Suppressor macrophage (primary cell): ENCODE measurements around the gene VWA1.
"Not testable (repeated sequence)": the region's sequence is repeated elsewhere in the genome, so short reads cannot be mapped to it uniquely, and the experiment has no call there.

Source experiments
- DNase-seq, 4 experiments: peaks; one replicate each; pipeline ENCODE4 v3.0.0-alpha.2; 2020 to 2022

The VWA1 gene

GRCh38 chr1:1402901-1403392, 32.5 kb upstream of the VWA1 start:
- not testable (repeated sequence) for DNase-seq

DNA sequence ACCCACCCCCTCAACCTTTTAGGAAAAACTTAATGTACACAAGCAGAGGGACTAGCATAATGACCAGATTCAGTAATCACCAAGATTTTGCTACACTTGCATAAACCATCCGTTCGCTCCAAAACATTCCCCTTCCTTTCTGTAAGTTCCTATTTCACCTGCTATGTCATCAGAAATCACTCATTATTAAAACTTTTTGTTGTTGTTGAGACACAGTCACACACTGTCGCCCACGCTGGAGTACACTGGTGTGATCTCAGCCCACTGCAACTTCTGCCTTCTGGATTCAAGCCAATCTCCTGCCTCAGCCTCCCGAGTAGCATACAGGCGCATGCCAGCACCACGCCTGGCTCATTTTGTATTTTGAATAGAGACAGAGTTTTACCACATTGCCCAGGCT, 31.8 kb upstream of the VWA1 start:
- DNase-seq = peak; percentile 75 to 88 (median 84)

DNA sequence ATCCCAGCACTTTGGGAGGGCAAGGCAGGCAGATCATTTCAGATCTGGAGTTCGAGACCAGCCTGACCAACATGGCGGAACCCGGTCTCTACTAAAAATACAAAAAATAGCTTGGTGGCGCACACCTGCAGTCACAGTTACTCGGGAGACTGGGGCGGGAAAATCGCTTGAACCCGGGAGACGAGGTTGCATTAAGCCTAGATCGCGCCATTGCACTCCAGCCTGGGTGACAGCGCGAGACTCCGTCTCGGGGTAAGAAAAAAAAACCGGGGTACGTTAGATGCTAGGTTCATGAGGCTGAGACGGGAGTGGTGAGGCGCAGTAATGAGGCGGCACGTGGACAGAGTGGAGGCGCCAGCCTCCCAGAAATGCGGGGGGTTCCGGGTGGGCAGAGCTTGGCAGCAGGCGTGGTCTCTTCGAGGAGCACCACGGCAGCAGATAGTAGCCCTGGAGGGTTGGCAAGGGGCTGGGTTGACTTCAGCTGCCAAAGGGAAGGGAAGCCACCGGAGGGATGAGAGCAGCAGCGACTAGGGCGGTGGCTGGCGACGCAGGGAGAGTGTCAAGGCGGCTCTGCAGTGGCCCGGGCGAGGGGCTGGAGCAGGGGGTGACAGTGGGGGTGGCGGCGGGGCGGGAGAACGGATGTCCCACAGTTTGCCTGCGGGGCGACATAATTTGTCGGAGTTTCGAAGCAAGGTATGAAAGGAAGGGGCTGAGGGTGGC, 29.2 kb upstream of the VWA1 start:
- DNase-seq = peak in 1 of 4 experiments; percentile 7

- peak; percentile 95 to 98 (median 97) for DNase-seq
These were observed 28.5 kb upstream of the VWA1 start, which contains the start of gene MRPL20 for GRCh38 chr1:1406821-1407635. TSS of gene MRPL20 (minus strand) at chr1:1407293. CDS start at chr1:1407217, 76 bp downstream.

GRCh38 chr1:1407636-1408318, 27.7 kb upstream of the VWA1 start:
- DNase-seq = peak; percentile 29 to 62 (median 43)

DNA sequence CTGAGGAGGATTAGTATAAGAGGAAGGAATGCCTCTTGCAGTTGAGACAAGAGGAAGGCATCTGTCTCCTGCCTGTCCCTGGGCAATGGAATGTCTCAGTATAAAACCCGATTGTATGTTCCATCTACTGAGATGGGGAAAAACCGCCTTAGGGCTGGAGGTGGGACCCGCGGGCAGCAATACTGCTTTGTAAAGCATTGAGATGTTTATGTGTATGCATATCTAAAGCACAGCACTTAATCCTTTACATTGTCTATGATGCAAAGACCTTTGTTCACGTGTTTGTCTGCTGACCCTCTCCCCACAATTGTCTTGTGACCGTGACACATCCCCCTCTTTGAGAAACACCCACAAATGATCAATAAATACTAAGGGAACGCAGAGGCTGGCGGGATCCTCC, 25.3 kb upstream of the VWA1 start:
- DNase-seq = not testable (repeated sequence)

- DNase-seq = no peak
These were observed 23.9 kb upstream of the VWA1 start for GRCh38 chr1:1411626-1412025.

DNA sequence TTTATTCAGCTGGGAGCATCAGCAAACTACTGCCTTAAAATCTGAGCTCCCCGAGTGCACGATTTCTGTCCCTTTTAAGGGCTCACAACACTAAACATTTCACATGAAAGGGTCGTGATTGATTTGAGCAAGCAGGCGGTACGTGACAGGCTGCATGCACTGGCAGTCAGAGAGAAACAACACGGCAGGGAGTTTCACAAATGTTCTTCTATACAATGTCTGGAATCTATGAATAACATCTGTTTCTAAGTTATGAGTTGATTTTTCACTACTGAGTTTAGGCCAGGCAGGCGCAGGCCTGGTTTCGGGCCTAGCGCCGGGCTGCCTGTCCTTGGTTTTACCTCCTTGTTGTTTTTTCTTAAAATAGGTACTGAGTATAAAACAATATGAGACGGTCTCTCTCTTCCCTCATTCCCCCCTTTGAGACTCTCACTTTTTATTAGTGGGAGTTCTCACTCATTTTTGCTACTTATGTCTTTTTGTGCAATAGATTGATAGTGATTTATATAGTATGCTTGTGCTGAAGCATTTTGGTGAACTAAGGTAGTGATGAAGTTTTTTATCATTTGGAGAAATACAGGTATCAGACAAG, 23.1 kb upstream of the VWA1 start:
- DNase-seq = not testable (repeated sequence)

GRCh38 chr1:1415751-1416150, 19.7 kb upstream of the VWA1 start:
- DNase-seq = no peak

DNA sequence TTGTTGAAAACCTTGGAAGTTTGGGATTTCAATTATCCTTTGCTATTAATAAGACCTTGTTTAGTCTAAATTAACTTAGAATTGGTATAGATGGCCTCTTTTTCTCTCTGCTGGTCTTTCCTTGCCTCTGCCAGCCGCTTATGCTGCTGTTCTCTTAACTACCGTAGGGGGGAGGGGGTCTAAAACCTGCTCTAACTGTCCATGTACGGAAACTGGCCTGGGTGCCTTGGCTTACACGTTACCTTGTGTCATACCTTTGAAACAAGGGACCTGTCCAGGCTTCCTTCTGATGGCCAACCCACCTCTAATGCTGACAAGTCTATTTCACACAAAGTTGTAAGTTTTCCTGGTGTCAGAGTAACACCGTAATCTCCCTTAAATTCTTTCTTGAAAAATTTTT, 18.1 kb upstream of the VWA1 start:
- DNase-seq = not testable (repeated sequence)

GRCh38 chr1:1417825-1418463, 17.5 kb upstream of the VWA1 start:
- DNase-seq = not testable (repeated sequence)

- DNase-seq = no peak
These were observed 16.8 kb upstream of the VWA1 start for GRCh38 chr1:1418464-1419362.

DNA sequence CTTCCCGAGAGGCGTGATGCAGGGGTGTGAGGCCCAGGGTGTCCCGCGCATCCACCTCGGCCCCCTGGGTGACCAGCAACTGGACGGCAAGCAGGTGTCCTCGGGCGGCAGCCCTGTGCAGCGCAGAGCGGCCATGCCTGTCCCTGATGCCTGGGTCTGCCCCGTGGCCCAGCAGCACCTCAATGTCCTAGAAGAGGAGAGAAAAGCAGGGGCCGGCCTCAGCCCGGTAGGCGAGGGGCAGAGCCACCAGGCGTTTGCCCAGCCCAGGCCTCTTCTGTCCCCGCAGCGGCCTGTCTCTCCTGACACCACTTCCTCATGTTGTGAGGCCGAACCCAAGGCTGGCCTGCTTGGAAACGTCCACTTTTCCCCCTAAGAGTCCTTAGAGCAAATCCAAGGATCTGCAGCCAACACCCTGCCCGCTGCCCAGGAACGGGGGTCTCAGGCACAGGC, 16.1 kb upstream of the VWA1 start:
- no peak for DNase-seq

GRCh38 chr1:1419813-1420653, 15.5 kb upstream of the VWA1 start:
- DNase-seq = peak in 3 of 4 experiments; percentile 23 to 72 (median 49)

GRCh38 chr1:1420654-1421141, 14.8 kb upstream of the VWA1 start:
- DNase-seq = no peak

DNA sequence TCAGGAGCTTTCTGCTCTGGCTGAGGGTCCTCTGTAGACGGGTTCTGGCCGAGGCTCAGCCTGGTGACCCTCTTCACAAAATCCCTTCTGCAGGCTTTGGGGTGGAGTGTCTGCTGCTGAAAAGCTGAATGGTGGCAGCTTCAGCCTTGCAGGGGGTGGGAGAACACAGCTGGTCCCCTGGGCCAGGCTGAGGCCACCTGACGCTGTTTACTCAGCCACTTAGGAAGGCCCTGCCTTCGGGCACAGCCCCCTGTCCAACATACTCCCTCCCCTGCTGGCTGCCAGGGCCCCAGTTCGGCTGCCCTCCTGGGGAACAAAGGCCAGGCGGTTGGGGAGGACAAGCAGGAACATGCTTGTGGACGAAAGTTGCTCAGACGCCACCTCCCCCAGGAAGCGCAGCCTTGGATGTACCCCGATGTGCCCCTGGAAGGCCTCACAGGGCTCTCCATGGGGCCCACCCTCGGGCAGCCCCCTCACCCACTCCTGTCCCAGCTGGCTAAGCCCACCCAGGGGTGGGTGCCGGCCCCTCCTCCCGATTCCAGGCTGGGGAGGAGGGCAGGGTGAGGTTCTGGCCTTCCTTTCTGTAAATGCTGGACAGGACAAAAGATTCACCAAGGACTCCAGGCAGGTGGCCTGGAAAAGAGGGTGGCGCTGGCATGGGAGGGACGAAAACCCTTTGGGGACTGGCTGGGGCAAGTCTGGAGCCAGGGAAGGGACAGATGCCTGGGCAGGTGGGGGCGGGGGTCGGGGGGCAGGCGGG, 14.2 kb upstream of the VWA1 start, which contains the start of gene ANKRD65:
Gene ANKRD65 (minus strand): TSS at position 130 of the 760 bp plus-strand sequence. CDS start 271 bp downstream, outside the sequence.
- DNase-seq = no peak

DNA sequence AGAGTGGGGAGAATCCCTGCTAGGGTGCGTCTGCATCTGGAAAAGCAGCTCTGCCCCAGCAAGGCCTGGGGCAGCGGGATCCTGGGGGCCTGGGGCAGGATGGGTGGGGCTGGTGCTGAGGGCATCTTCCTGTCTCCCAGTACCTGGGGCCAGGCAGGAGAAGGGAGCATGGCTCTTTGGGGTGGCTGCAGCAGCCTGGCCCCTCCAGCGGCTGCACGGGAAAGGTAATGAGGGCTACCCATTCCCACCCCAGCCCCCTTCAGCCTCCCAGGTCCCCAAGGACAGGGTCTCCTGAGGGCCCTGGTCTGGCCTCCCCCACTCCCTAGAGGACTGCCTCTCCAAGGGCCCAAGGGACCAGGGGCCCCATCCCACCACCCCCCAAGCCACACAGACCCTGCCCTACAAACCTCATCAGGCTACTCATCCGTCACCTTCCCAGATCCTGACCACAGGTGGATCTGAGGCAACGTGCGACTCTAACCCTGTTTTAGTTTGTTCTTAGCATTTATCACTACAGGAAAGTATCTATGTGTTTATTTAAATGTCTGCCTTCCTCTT, 13.5 kb upstream of the VWA1 start:
- DNase-seq = no peak

DNA sequence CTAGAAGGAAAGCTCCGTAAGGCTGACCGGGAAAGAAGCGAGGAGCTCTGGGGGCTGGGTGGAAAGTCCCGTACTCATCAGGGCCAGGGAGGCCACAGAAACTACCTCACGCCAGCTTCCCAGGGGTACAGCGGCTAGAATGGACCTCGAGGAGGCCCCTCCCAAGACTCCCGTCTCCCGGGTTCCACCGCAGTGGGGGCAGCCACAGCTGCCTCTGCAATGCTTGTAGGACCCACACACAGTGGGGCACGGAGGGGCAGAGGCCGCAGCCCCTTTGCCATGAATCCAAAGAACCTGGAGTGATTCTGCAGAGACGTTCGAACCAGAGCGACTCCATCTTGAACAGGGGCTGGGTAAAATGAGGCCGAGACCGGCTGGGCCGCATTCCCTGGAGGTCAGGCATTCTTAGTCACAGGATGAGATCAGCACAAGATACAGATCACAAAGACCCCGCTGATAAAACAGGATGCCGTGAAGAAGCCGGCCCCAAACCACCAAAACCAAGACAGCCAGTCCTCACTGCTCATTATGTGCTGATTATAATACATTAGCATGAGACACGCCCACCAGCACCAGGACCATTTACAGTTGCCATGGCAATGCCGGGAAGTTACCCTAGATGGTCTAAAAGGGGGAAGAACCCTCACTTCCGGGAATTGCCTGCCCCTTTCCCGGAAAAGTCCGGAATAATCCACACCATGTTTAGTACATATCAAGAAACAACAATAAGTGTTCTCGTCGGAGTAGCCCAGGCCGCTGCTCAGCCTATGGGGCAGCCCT, 12.8 kb upstream of the VWA1 start:
- no peak for DNase-seq
